H4 (cell line): ENCODE data around the gene WDR72. TPM values are rescaled to one million over a fixed set of nuclear protein-coding genes. Genes with fewer than 3 reads are reported as not detected.
"Not testable (repeated sequence)": the region's sequence is repeated elsewhere in the genome, so short reads cannot be mapped to it uniquely, and the experiment has no call there.

Experiments used
- DNase-seq: peaks from one replicate; pipeline ENCODE4 v3.0.0-alpha.2; 2015; ENCODE audit warnings: low spot score
- total RNA-seq: library from RNA; depleted of rRNA; stranded (reverse); fragments of >200 nt; shearing (Covaris generic); gene quantifications from 2 replicates; pipeline ENCODE4 v1.2.3, GENCODE V29; 2014; rRNA removed

WDR72 gene
- 11.5 and 14.6 TPM in 2 replicates for total RNA-seq

DNA sequence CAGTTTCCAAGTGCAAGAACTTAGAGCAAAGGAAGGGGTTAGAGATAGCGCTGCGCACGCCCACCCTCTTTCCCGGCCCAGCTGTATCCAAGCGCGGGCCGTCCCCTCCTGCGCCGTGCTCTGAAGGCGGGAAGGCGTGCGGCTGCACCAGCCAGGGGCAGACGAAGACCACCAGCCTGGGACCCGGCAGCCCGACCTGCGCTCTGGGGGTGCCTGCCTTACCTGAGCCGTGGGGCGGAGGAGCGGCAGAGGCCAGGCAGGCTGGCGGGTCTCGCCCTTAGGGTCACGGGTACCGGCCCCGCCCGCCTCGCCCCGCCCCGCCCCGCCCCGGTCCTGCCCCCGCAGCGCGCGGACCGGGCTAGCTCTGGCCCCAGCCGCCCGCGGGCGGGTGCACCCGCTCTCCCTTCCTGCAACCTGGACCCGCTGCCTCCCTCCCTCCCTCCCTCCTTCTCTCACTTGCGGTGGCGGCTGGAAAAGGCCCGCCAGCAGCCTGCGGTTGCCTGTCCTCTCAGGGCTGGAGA is at the start of gene WDR72:
TSS of gene WDR72 (minus strand) at position 253 of the 521 bp plus-strand sequence. CDS start 26,514 bp downstream, outside the sequence.
- DNase-seq: no peak

DNA sequence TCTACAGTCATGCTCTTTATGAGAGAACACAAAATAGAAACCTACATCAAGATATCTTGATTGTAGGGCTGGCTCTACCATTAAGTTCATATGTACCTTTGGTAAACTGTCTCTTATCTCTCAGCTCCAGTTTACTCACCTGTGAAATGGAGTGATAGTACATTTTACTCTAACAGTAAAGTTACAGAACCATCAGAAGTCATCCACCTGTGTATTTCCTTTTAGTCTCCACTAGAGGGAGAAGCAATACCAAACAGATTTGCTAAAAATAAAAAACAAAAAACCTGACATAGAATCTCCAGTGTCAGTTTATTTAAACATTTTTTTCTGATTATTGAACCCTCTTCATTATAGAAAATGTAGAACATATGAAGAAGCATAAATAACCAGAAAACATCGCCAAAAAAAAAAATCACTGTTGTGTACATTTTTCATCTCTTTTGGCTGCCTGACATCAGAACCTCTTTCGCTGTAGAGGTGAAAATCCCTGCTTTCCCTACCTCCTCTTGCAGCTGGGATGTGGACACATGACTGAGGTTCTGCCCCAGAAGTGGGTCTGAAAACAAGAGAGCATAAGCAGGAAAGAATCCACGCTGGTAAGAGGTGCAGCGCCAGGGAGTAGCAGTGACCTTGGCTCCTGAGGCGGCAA is 48.7 kb upstream of the WDR72 start:
- DNase-seq: peak; percentile 23

DNA sequence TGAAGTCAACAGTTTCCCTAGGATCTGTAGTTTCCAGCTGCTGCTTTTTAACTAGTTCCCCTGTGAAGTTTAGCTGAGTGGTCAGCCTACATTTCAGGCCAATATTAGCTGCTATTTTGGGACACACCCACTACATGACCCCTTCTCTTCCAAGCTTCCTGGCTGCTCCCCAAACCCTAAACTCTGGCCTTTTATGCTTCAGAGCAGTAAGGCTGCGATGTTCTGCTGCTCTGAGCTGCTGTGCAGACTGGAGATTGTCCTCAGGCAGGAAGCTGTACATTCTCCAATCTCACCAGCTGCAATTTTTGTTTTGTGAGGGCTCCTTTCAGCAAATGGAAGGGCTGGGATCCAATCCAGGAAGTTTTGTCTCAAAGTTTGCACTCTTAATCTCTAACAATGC is 48.0 kb upstream of the WDR72 start:
- no peak for DNase-seq

DNA sequence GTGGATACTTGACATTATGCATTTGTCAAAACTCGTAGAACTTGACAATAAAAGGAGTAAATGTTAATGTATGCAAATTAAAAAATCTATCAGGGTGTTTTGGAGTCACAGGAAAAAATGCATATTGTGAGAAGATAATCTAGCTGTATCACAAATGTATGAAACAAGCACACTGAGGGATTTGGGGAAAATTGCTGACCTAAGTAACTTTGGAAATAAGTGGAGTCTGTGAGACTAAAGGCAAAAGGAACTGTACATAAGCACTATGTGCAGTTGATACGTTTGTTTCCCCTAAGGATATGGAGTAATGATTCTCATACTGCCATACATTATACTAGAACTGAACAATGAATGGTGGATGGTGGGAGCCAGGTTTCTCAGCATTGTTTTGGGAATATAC is 43.2 kb upstream of the WDR72 start:
- DNase-seq: no peak

DNA sequence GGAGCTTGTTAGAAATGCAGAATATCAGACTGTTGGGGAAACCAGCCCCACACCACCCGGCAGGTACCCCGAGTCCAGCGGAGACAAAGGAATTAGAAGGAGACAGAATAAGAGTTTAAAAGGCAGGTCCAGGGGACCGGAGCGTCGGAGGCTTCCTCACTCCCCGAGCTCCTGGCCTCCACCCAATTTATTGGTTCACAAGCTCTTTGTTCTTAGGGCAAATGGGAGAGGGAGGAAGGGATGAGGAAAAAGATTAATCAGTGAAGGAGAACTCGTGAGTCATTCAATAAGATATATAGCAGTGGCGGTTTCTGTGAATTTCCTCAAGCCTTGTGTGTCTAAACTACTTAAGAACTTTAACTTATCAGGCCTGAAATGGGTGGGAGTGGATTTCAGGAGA is 32.1 kb upstream of the WDR72 start:
- DNase-seq: no peak

DNA sequence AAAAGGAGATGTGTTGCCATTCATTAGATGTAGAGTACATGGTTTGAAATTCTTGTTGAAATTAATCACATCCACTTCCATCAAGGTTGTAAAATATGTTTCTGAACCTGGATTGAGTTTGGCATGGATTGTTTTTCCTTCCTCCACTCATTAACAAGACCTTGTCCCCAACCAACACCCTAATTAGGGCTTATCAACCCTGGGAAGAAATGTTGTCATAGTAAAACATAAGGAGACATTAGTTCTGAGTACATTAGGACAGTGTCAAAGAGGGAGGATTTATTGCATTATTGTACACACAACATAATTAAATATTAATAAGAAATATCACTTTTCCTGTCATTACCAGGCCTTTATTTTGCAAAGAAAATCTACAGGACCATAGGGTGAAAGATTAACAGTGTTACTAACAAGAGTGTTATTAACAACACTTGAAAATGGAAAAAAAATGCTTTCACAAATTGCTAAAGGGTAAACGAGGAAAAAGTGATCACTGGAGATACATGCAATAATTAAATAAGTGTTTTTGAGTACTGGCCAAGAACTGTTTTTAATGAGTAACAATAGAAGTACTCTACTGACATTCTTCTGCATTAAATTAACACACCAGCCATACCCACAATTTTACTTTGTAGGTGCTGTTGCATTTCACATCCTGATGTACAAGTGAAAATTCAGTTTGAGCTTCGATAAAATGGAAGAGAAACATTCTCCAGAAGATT is 30.4 kb upstream of the WDR72 start:
- DNase-seq: no peak

DNA sequence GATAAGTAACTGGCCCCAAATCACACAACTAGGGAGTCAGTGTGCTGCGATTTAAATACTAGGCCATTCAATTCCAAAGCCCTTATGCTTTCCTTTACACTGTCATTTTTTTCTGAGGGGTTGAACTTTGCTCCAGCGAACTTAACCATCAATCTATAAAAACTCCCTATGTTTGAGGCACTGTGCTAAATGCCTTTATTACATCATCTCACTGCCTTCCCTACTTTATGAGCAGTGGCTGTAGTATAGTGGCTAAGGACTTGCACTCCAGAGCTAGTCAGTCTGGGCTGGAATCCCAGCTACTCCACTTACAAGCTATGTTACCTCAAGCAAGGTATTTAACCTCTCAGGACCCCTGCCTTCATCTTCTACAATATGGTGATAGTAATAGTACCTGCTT is 26.9 kb upstream of the WDR72 start:
- DNase-seq: no peak

DNA sequence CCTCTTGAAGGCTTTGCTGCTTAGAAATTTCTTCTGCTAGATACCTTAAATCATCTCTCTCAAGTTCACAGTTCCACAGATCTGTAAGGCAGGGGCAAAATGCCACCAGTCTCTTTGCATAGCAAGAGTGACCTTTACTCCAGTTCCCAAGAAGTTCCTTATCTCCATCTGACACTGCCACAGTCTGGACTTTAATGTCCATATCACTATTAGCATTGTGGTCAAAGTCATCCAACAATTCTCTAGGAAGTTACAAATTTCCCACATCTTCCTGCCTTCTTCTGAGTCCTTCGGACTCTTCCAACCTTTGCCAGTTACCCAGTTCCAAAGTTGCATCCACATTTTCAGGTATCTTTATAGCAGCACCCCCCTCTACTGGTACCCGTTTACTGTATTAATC is 25.8 kb upstream of the WDR72 start:
- not testable (repeated sequence) for DNase-seq

DNA sequence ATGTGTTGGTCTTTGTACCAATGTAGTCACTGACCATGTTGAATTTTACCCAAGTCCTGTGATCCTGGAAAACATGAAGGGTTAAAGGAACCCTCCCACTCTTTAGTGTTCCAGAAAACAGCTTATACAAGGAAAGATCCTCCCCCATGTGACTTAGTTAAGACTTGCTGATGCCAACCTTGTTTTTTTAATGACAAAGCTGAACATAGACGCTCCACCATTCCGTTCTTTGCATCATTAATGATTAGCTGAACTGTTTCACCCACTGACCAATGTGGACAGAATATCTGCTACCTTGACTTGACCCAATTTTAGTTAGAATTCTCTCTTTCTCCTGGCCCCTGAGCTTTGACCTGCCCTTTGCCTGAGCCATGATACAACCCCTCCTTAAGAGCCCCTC is 3.5 kb upstream of the WDR72 start:
- DNase-seq: no peak

DNA sequence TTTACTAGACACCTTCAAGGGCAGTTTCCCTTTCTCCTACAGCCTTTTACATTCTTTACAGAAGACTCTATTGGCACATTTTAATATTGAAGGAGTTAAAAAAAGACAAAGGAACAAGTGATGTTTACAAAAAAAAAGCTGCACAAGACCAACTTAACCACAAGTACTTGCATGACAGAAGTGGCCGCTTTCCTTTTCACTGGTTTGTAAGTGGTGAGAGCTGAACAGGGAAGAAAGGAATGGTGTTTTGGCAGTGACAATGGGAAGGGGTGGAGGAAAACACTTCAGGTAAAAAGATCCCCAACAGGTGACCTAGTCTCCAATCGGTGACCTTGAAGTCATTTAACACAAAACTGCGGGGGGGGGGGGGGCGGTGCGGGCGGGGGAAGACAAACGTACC is 1.1 kb downstream of the WDR72 start:
- DNase-seq: no peak

DNA sequence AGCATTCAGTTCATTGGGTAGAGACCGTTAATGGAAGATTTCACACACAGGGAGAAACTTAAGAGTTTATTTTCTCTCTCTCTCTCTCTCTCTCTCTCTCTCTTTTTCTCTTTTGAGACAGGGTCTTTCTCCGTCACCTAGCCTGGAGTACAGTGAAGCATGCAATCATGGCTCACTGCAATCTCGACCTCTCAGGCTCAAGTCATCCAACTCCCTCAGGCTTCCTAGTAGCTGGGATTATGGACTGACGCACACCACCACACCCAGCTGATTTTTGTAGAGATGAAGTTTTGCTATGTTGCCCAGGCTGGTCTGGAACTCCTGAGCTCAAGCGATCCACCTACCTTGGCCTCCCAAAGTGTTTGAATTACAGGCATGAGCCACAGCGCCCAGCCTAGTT is 1.6 kb downstream of the WDR72 start:
- DNase-seq: no peak

DNA sequence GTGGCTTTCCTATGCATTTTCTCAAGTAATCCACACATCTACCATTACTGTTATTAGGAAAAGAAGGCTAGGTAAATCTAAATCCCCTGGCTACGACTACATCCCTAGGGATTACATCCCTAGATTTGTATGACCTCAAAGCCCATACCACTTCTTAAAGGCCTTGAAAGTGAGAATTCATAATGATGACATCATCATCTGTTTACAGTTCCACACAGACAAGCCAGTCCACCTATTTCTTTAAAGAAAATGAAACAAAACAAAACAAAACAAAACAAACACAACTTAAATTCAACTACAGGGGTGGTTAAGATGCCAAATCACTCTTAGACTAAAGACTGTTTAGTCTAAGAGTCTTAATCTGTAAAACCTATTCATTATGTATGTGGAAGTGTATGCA is 5.7 kb downstream of the WDR72 start:
- no peak for DNase-seq

DNA sequence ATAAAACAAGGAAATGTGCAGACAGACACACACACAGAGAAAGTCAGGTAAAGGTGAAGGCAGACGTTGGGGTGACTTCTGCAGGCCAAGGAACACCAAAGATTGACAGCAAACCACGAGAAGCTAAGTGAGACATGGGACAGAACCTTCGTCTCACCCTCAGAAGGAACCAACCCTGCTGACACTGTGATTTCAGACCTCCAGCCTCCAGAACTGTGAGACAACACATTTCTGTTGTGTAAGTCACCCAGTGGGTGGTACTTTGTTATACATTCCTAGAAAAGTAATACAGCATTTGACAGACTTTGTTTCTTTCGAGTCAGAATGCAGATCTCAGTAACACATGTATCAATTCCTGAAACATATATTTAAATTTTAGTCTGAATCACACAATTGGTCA is 7.1 kb downstream of the WDR72 start:
- DNase-seq: no peak

DNA sequence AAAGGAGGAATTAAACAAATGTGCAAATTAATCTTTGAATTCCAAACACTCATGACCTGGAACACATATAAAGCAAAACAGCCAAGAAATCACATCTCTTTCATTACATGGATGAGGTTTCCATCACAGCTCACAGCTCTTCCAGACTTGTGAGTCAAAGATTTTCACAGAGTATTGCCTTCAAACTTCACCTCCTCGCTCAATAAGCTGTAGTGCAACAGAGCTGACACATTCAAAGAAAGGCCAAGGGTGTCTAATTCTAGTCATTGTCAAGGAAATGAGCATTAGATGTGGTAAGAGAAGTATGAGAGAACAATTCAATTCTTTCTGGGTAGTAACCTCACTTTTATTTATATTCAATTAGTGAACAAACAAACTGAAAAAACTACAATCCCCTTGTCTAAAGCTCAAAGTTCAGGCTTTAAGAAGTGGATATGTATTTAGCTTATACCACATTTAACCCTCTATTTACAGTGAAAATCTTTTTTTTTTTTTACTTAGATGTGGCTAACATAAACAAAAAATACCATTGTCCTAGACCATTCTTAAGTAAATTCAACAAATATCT is 11.9 kb downstream of the WDR72 start:
- no peak for DNase-seq

DNA sequence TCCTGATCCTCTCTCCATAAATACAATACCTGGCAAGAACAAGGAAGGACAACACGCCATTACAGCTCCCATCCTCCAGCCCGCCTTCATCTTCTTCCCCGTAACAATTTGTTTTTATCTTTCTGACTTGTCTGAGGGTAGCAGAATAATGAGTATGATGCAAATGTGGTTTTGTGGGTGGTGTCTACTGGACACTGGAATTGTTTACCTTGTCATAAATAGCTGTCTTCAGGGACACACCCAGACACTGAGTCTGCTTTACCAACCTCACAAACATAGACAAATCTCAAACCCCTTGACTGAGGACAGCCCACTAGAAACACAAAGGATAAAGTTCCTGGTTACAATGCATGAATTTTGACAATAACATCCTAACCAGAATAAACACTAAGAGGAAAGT is 13.4 kb downstream of the WDR72 start:
- DNase-seq: peak; percentile 11

DNA sequence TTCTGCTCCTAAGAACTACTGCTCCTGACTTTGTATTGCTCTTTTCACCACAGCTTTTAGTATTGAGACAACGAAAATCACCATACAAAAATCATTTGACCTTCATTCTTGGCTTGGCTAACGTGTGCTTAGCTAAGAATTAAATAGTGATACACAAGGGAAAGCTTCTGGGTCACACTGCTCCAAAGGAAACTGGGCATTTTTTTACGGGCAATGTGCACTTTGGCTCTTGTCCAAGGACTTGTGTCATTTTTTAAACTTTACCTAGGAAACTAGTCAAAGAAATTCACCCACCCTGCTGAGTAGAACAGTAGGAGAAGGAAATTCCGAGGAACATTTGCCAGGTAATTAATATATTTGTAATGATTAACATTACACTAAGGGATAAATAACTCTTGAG is 19.8 kb downstream of the WDR72 start:
- no peak for DNase-seq

DNA sequence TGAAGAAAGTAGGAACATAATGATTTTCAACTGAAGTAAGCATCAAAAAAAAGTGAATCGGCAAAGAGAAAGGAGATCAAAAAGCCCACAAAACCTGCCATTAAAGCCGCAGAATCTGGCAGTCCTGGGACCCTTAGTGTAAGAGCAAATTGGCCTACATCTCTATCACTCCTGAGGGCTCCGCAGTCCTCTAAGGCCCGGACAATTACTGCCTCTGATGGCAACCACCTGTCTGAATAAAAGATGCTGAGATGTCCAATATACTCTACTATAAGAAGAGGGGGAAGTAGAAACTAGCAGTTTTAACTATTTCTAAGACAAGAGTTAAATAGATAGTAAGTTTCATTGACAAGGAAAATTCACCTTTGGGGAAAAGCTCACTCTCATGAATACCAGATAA is 20.3 kb downstream of the WDR72 start:
- DNase-seq: no peak

DNA sequence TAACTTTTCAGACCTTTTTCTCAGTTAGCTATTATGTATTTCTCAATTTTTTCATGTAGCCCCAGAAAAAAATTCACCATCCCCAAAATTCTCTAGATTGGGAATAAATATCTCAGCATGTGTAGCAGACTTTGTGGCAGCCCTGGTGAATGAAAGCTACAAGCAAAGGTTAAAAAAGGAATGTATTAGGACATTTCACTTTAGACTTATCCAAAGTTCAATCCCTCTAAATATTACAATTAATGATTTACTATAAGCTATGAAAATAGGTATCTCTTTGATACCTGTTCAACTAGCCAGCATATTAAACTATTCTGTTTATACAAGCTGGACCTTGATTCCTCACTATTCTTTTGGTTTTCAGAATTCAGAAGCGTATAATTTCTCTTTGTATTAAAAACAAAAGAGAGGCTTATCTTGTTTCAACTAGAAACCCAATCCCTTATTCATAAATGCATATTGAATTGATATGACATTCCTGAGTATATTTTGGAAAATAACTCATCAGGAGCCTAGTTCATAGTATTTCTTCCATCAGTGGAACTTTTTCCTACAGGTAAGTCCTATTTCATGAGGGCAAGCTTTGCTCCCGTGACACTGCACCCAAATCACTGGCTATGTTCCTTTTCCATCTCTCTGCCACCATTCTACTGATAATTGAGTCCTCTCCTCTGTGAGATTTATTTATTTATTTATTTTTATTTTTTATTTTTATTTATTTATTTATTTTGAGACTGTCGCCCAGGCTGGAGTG is 38.0 kb downstream of the WDR72 start:
- DNase-seq: no peak

DNA sequence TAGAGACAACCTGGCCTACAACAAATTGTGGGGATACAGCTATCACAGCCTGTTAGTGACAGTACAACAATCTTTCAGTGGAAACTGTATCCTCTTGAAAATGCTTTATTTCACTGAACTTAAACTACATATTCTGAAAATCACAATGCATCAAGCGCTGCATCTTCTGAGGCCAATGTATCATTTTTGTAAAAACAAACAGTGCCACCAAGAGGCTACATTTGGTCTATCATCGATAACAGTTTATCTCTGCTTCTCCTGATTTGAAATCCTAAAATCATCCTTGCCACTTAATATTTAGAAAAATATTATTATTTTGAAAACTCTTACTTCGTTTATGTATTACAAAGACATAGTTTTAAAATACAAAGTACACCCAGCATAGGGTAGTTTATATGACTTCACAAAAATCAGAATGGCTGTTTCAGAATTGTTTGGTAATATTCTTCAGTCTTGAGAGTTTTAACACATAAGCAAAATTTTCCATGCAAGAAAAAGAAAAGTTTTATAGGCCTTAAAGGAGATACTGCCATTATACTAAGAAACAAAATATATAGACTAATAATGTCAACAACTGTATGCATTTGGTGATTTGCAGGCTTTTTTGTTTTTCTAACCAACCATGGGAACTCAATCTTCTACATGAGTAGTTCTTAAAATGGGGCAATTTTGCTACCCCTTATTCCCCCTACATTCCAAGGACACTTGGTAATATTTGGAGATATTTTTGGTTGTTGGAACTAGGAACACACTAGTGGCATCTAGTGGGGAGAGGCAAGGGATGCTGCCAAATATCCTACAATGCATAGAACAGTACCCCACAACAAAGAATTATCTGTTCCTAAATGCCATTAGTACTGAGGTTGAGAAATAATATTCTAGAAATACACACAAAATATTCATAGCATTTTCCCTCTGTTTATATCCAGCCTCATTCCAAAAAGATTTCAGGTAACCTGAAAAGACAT is 42.3 kb downstream of the WDR72 start:
- peak; percentile 12 for DNase-seq

DNA sequence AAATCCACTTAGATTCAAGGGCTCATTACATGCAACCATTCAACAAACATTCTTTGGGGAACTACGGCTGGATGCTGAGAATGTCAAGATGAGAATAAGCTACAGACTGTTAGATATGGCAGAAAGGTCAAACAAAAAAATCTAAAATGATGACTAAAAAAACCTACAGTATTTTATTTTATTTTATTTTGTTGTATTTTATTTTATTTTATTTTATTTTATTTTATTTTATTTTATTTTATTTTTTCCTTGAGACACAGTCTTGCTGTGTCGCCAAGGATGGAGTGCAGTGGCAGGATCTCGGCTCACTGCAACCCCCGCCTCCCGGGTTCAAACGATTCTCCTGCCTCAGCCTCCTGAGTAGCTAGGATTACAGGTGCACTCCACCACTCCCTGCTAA is 46.2 kb downstream of the WDR72 start:
- DNase-seq: no peak

DNA sequence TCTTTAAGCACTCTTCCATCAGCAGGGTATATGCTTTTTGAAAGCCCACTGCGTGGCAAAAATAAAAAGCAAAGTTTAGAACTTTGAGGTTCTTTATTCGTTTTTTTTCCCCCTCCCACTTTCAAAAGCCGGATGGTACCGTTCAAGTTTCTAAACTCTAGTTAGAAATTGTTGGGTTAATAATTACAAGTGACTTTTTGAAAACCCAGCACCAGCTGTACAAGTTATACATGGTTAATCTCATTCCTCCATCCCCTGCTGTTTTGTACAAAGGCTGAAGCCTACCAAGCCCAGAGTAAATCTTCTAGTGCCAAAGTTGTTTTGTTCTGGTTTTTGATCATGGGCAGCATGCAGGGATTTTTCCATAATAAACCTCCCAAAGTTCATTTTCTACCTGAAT is 48.6 kb downstream of the WDR72 start:
- no peak for DNase-seq
